ENCODE measurements around the gene OR2B2.

Gene OR2B2

DNA sequence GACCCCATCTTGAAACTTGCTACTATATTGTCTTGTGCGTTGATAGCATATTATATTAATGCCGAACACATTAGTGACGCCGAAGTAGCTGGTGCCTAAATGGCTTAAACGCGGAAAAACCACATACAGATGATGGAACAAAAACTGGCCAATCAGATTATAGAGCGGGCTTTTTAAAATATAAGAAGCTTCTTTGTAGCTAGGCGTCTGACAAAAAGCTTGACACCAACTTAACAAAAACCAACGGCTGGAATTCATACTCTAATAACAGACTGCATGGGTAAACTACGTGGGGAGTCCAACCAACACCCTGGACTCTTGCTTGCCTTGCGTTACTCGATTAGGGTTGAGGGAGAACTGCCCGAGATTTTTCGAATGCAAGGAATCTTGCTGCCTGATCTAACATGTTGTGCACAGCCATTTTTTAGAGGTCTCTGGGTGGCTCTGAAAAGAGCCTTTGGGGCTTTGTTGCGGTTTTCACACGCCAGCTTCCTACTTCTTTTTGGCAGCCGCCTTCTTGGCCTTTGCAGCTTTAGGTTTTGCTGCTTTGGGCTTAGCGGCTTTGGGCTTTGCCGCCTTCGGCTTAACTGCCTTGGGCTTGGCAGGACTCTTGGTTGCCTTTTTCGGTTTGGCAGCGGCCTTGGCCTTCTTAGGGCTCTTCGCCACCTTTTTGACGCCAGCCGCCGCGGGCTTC is 45.7 kb downstream of the OR2B2 start:
- DNase-seq (ENCODE audit: low read depth), result peak; percentile 15

DNA sequence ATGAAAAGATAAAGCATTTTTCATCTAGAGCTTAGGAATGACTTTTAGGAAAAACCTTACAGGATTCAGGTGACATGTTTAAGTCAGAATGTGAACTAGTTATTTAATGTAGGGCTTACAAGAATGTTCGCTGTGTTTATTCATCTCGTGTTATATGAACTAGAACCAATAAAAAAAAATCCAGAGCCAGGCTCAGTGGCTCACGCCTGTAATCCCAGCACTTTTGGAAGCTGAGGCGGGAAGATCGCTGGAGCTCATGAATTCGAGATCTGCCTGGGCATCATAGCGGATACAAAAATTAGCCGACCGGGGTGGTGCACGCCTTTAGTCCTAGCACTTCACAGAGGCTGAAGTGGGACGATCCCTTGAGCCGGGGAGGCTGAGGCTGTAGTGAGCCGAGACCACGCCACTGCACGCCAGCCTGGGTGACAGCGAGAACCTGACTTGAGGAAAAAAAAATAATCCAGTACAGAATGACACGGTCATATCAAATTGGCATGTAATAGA is 46.3 kb downstream of the OR2B2 start:
- no peak for DNase-seq (ENCODE audit: low read depth)

DNA sequence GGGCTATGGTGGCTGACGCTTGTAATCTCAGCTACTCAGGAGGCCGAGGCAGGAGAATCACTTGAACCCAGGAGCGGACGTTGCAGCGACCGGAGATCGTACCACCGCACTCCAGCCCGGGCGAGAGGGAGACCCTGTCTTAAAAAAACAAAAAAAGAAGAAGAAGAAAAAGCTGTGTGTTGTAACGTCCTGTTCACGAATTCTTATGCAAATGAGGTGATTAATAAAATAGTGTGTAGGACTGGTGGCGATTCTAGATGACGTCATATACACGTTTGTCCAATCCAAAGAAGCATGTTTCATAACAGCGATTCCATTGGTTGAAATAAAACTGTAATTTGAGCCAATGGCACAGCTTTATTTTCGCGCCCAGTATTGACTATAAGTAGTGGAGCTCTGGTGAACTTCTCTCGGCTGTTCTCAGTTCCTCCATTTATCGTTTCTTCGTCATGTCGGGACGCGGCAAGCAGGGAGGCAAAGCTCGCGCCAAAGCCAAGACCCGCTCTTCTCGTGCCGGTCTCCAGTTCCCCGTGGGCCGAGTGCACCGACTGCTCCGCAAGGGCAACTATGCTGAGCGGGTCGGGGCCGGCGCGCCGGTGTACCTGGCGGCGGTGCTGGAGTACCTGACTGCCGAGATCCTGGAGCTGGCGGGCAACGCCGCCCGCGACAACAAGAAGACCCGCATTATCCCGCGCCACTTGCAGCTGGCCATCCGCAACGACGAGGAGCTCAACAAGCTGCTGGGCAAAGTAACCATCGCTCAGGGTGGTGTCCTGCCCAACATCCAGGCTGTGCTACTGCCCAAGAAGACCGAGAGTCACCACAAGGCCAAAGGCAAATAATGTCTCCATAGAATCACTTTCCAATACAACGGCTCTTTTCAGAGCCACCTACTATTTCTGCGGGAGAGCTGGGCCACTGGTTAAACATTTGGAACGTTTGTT is 47.0 kb downstream of the OR2B2 start:
- peak; percentile 34 for DNase-seq (ENCODE audit: low read depth)

DNA sequence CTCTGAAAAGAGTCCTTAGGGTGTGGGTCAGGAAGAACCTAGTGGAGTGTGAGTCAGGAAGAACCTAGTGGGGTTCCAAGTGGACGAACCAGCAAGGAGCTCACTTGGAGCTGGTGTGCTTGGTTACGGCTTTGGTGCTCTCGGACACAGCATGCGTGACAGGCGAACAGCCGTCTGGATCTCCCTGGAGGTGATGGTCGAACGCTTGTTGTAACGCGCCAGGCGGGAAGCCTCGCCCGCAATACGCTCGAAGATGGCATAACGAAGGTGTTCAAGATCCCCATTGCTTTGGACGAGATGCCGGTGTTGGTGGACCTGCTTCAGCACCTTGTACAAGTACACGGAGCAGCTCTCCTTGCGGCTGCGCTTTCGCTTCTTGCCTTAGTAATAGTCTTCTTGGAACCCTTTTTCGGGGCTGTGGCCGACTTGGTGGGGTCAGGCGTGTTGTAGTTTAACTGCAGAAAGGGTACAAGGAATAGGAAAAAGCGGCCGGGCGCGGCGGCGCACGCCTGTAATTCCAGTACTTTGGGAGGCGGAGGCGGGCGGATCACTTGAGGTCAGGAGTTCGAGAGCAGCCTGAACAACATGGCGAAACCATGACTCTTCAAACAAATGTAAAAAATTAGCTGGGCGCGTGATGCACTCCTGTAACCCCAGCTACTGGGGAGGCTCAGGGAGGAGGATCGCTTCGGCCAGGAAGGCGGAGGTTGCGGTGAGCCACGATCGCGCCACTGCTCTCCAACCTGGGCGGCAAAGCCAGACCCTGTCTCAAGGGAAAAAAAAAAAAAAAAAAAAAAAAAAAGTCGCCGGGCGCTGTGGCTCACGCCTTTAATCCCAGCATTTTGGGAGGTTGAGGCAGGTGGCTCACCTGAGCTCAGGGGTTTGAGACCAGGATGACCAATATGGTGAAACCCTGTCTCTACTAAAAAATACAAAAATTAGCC is 48.0 kb downstream of the OR2B2 start:
- DNase-seq (ENCODE audit: low read depth), result no peak

DNA sequence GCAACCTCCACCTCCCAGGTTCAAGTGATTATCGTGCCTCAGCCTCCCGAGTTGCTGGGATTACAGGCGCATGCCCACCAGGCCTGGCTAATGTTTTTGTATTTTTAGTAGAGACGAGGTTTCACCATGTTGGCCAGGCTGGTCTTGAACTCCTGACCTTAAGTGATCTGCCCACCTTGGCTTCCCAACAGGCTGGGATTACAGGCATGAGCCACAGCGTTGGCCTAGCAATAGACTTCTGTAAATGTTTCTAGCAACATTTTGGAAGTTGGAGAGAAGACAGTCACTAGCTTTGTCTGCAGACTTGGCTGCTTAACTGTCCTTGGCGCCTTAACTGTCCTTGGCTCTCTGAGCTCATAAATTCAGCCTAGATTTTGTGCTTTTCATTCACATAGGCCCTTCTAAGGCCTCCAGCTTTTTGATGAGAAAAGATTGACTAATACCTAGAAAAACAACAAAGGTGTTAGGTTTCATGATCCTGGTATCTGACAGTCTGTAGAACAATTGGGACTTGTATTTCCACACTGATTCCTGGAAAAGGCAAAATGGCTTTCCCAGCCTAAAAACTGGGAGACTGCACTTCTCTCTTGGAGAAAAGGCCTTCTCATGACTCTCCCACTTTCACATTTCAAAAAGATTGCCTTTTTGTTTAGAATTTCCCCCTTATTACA is 49.7 kb downstream of the OR2B2 start:
- no peak for DNase-seq (ENCODE audit: low read depth)

DNA sequence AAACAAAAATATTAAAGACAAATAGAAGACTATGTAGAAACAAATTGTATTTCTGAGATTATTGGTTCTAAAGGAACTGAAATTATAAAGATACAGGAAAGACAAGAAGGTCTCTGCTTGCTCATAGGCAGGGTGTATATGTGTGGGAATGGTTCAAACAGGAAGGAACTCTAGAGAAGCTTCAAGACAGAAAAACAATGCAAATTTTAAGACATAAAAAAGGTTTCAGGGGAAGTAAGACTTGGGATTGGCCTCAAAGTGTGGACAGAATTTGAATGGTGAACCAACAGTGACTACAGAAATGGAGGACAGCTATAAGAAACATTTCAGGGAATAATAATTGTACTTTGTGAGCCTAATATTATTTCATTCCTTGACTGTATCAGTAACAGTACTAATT is 50.3 kb downstream of the OR2B2 start:
- no peak for DNase-seq (ENCODE audit: low read depth)

DNA sequence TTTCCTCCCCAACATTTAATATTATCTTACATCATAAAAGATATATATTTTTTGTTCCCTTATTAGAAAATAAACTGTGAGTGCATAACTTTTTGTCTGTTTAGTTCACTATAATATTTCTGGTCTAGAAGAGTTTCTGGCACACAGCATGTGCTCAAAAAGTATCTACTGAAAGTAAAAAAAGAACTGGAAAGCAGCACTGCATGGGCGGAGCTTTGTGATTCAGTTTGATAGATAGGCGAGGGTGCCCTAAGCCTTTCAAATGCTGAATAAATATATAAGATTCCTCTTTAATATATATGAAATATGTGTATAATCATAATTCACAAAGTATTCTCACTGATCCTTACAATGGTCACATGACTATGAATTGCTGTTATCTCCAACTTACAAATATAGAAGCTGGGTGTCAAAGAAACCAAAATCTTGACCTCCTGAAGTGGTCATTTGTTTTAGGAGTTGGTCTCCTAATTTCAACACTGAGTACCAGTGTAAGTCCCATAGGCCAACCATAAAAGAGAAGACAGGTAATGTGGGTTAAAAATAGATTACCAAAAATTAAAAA is 50.8 kb downstream of the OR2B2 start:
- no peak for DNase-seq (ENCODE audit: low read depth)
